ENCODE data around the gene ZBP1.

- no peak for TF ChIP-seq EZH2 (IDR thresholded peaks at IDR 0.05)
- no peak for TF ChIP-seq POLR2AphosphoS5 (IDR thresholded peaks at IDR 0.05; ENCODE audit: borderline replicate concordance, low read depth, low read length)
Measured at GRCh38 chr20:57600320-57601210, 19.7 kb downstream of the ZBP1 start.

All from SK-N-MC (cell line).